HUES64 (cell line): ENCODE results near the gene GATA1.

Experiments used
- H3K27ac ChIP-seq: 2 replicates; pipeline ENCODE4 v1.7.0; 2013; ENCODE audit warnings: low read depth, low read length, inconsistent platforms
- H3K27me3 ChIP-seq: 2 replicates; pipeline ENCODE4 v1.6.1; 2013; ENCODE audit warnings: mild to moderate bottlenecking, low read length; ENCODE audit not compliant: insufficient read depth
- H3K36me3 ChIP-seq: 2 replicates; pipeline ENCODE4 v1.6.1; 2013; ENCODE audit warnings: mild to moderate bottlenecking, low read length; ENCODE audit not compliant: insufficient read depth
- H3K4me1 ChIP-seq: 2 replicates; pipeline ENCODE4 v1.6.1; 2013; ENCODE audit warnings: mild to moderate bottlenecking, low read length, moderate library complexity; ENCODE audit not compliant: insufficient read depth
- H3K4me3 ChIP-seq: 2 replicates; pipeline ENCODE4 v1.5.1; 2013; ENCODE audit warnings: mild to moderate bottlenecking, low read length, moderate library complexity
- H3K9ac ChIP-seq: 2 replicates; pipeline ENCODE4 v1.6.1; 2013; ENCODE audit warnings: mild to moderate bottlenecking, low read depth, low read length
- H3K9me3 ChIP-seq: 2 replicates; pipeline ENCODE4 v1.6.1; 2013; ENCODE audit warnings: low read depth, low read length; ENCODE audit not compliant: insufficient read depth
- WGBS: fragments of 150-250, 120-280 bp; methylation state at CpG from one replicate; pipeline ENCODE4 v1.1.7; 2013; ENCODE audit warnings: missing lambda C conversion rate; 5-methylcytosine and 5-hydroxymethylcytosine counted together

Gene GATA1

DNA sequence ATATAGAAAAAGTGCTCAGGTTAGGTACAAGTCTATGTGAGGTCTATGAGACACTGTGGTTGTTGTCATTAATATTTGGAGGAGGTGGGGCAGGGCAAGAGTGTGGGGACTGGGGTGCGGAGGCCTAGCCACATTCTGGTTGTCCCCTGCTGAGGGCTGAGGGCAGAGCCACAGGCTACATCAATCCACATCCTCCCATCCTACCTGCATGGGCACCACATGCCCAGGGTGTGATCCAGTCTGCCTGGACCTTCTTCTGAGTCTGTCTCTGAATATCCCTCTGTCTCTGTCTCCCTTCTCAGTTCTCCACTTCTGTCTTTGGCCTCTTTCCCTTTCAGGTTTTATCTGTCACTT lies 1.2 kb upstream of the GATA1 start:
- no peaks in the 10 kb centered on the region for H3K36me3 ChIP-seq
- H3K4me3 ChIP-seq: no peak overlapping the region
- no peaks in the 10 kb centered on the region for H3K4me1 ChIP-seq
- 63% methylated on average over 1 of the region's 1 CpG for WGBS
- no peak overlapping the region for H3K27ac ChIP-seq
- H3K9me3 ChIP-seq: no peaks in the 10 kb centered on the region
- H3K9ac ChIP-seq: no peak overlapping the region
- no peaks in the 10 kb centered on the region for H3K27me3 ChIP-seq

DNA sequence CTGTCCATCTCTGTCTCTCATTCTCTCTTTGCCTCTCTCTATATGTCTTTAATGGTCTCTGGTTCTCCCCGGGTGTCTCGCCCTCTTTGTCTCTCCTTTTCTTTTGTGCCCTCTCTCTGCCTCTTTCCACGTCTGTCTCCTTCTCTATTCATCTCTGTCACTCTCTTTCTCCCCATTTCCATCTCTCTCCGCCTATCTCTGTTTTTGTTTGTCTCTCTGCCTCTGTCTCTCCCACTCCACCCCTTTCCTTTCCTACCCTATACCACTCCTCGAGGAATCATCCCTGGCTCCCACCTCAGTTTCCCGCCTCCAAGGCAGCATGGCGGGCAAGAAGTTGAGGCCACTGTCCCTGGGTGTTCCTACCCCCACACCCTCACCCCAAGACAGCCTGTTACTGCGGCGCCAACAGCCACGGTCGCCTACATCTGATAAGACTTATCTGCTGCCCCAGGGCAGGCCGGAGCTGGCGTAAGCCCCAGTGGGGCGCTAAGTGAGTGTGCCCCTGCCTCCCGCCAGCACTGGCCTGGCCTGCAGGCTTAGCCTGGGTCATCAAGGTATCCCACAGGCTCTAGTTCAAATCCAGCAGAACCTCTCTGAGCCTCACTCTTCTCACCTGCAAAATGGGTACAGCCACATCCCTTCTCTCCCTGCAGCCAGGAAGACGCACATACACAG lies 713 bp upstream of the GATA1 start:
- no peak overlapping the region for H3K9ac ChIP-seq
- no peaks in the 10 kb centered on the region for H3K9me3 ChIP-seq
- no peaks in the 10 kb centered on the region for H3K27me3 ChIP-seq
- no peaks in the 10 kb centered on the region for H3K36me3 ChIP-seq
- H3K4me3 ChIP-seq: no peak overlapping the region
- no peaks in the 10 kb centered on the region for H3K4me1 ChIP-seq
- 91% methylated on average over 16 of the region's 16 CpGs for WGBS
- H3K27ac ChIP-seq: no peak overlapping the region

DNA sequence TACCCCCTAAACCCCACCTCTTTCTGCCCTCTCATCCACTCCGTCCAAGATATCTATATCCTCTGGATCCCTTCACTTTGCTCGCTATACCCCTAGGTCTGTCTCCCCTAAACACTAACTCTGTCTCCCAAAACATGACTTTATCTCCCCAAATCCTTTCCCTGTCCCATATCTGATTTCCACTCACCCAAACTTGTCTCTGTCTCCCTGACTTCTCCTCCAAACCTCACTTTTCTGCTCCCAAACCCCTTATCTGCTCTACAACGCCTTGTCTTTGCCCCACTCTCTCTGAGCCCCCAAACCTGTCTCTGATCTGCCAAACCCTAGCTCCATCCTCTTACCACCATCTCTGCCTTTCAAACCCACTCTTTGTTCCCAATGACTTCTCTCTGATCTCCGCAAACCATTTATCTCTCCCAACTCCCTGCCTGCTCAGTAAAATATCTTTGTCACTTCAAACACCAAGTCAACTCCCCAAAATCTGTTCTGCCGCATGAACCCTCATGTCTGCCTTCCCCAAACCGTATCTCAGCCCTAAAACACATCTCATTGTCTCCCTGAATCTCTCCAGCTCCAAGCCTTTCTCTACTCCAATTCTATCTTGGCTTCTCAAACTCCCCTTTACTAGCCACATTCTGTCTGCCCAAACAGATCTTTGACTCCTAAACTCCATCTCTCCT lies 575 bp downstream of the GATA1 start:
- WGBS: 87% methylated on average over 6 of the region's 6 CpGs
- H3K9ac ChIP-seq: no peak overlapping the region
- no peak overlapping the region for H3K27ac ChIP-seq
- H3K36me3 ChIP-seq: no peaks in the 10 kb centered on the region
- no peaks in the 10 kb centered on the region for H3K9me3 ChIP-seq
- H3K27me3 ChIP-seq: no peaks in the 10 kb centered on the region
- no peaks in the 10 kb centered on the region for H3K4me1 ChIP-seq
- no peak overlapping the region for H3K4me3 ChIP-seq

DNA sequence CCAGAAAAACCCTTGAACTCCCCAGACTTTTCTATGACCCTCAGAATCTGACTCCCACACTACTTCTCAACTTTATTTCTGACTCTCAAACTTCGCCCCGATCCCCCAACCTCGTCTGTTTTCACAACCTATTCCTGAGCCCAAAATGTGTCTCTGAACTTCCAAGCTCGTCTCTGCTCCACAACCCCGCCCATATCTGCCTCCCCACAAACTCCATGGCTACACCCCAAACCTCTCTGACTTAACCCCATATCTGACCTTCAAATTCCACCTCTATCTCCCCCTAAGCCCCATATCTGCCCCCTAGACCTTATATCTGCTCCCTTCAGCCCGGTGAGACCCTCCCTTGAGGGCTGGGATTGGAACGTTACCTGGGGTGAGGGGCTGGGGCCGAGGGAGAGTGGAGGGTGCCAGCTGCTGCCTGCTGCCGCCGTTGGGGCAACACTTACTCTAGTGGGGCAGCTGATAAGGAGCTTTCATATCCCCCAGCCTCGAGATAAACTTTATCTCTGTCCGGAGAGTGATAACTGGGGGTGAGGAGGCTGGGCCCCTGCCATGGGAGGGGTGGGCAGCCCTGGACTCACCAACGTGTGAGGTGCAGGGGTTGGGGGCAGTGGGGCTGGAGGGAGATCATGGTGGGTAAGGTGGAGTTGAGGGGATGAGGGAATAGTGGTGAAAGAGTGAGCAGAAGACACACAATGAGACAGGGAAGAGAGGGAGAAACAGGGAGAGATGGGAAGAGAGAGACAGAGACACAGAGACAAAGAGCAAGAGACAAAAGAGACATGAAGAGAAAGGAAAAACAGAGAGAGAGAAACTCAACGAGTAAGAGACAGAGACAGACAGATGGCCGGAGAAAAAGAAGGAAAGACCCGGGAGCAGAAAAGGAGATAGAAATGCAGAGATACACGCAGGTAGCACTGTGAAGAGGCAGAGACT lies 1.4 kb downstream of the GATA1 start:
- Histone ChIP-seq H3K4me3 (no peak overlapping the region), H3K9me3 (no peaks in the 10 kb centered on the region), H3K36me3 (no peaks in the 10 kb centered on the region), H3K27me3 (no peaks in the 10 kb centered on the region), H3K4me1 (no peaks in the 10 kb centered on the region), H3K27ac (no peak overlapping the region), H3K9ac (no peak overlapping the region)
- WGBS: 77% methylated on average over 17 of the region's 17 CpGs

DNA sequence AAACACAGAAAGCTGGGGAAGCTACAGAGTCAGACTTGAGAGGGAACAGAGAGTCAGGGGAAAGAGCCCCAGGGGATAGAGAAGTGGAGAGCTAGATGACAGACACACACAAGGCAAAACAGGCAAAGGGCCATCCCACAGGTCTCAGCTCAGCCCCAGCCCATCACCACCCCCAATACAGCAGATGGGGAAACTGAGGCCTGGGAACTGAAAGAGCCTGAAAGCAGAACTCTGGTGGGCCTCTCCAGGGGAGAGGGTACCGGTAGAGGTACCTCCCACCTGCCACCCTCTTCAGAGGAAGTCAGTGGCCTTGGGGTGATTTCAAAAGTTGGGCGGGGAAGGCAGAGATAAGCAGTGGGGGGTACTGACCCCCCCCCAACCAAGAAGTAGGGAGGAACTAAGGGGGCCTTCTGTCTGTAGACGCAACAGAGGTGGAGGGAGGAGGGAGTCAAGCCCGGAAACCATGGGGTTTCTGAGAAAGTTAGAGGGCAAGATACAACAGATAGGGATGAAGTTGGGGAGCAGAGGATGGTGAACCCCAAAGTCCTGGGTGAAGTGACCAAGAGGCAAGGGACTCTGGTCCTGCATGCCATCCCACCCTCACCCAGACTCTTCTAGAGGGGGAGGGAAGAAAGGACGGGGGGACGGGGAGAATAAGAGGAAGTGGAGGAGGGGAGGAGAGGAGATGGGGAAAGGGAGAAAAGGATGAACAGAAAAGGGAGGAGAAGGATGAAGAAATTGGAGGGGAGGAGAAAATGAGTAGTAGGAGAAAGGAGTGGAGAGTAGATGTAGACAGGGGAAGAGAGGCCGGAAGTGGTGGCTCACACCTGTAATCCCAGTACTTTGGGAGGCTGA lies 3.2 kb downstream of the GATA1 start:
- no peak overlapping the region for H3K4me3 ChIP-seq
- no peaks in the 10 kb centered on the region for H3K4me1 ChIP-seq
- H3K27ac ChIP-seq: no peak overlapping the region
- no peaks in the 10 kb centered on the region for H3K9me3 ChIP-seq
- H3K9ac ChIP-seq: no peak overlapping the region
- H3K27me3 ChIP-seq: no peaks in the 10 kb centered on the region
- 86% methylated on average over 5 of the region's 7 CpGs for WGBS
- H3K36me3 ChIP-seq: no peaks in the 10 kb centered on the region

DNA sequence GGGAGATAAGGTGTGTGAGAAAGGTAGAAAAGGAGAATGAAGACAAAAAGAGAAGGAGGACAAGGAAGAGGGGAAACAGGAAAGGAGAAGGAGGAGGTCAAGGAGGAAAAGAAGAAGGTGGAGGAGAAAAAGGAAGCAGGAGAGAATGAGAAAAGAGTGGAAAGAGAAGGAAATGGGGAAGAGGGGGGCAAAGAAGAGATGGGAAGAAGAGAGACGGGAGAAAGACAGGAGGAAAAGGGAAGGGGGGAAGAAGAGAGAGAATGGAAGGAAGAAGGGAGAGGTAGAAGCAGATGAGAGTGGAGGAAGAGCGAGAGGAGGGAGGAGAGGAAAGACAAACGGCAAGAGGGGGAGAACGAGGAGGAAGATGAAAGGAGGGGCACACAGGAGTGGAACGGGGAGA lies 4.1 kb downstream of the GATA1 start:
- H3K4me3 ChIP-seq: no peak overlapping the region
- H3K27ac ChIP-seq: no peak overlapping the region
- H3K36me3 ChIP-seq: no peaks in the 10 kb centered on the region
- no peak overlapping the region for H3K9ac ChIP-seq
- WGBS: 78% methylated on average over 5 of the region's 5 CpGs
- no peaks in the 10 kb centered on the region for H3K4me1 ChIP-seq
- no peaks in the 10 kb centered on the region for H3K27me3 ChIP-seq
- no peaks in the 10 kb centered on the region for H3K9me3 ChIP-seq

DNA sequence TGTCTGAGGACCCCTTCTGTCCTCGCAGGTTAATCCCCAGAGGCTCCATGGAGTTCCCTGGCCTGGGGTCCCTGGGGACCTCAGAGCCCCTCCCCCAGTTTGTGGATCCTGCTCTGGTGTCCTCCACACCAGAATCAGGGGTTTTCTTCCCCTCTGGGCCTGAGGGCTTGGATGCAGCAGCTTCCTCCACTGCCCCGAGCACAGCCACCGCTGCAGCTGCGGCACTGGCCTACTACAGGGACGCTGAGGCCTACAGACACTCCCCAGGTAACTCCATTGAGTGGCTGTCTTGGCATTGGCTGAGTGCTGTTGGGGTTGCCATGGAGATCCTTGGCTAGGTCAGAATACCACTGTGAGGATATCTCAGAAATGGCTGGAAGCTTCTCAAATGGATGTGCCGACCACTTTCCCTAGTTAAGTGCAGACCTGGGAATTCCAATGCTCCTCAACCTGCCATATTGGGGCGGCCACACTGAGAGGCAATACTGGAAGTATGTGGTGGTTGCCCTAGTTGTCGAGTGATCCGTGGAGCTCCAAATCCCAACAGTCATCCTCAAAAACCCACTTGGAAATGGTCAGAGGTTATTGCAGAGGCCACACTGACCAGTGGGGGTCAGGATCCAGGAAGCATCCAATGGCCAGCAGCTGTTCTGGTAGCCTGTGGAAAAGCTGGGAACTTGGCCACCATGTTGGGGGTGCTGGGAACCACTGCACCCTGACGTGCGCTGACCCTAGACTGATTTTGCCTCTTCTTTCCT lies 4.9 kb downstream of the GATA1 start:
- H3K36me3 ChIP-seq: no peaks in the 10 kb centered on the region
- 92% methylated on average over 11 of the region's 11 CpGs for WGBS
- H3K27me3 ChIP-seq: no peaks in the 10 kb centered on the region
- no peaks in the 10 kb centered on the region for H3K4me1 ChIP-seq
- H3K4me3 ChIP-seq: no peak overlapping the region
- no peaks in the 10 kb centered on the region for H3K9me3 ChIP-seq
- no peak overlapping the region for H3K9ac ChIP-seq
- no peak overlapping the region for H3K27ac ChIP-seq

DNA sequence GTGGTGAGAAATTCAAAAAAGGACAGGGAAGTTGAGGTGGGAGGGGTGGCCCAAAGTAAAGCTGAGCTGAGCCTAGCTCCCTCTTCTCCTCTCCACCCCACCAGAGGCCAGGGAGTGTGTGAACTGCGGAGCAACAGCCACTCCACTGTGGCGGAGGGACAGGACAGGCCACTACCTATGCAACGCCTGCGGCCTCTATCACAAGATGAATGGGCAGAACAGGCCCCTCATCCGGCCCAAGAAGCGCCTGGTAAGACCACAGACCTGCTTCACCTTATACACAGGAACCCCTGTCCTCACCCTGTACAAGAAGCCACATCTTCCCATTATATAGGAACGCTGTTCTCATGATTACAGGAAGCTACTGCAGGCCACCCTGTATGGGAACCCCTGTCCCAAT lies 5.8 kb downstream of the GATA1 start:
- H3K27me3 ChIP-seq: no peaks in the 10 kb centered on the region
- no peaks in the 10 kb centered on the region for H3K4me1 ChIP-seq
- no peak overlapping the region for H3K9ac ChIP-seq

DNA sequence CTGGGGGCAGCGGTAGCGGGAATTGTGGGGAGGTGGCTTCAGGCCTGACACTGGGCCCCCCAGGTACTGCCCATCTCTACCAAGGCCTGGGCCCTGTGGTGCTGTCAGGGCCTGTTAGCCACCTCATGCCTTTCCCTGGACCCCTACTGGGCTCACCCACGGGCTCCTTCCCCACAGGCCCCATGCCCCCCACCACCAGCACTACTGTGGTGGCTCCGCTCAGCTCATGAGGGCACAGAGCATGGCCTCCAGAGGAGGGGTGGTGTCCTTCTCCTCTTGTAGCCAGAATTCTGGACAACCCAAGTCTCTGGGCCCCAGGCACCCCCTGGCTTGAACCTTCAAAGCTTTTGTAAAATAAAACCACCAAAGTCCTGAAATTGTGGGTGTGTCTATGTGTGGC lies 7.5 kb downstream of the GATA1 start:
- Histone ChIP-seq H3K9me3 (no peaks in the 10 kb centered on the region), H3K27ac (no peak overlapping the region), H3K4me3 (no peak overlapping the region), H3K4me1 (no peaks in the 10 kb centered on the region), H3K27me3 (no peaks in the 10 kb centered on the region), H3K9ac (no peak overlapping the region), H3K36me3 (no peaks in the 10 kb centered on the region)
- WGBS: 84% methylated on average over 4 of the region's 4 CpGs

More for the DNA sequence above, 5.8 kb downstream of the GATA1 start:
- H3K27ac ChIP-seq: no peak overlapping the region
- no peak overlapping the region for H3K4me3 ChIP-seq
- no peaks in the 10 kb centered on the region for H3K36me3 ChIP-seq
- no peaks in the 10 kb centered on the region for H3K9me3 ChIP-seq
- 93% methylated on average over 7 of the region's 7 CpGs for WGBS

DNA sequence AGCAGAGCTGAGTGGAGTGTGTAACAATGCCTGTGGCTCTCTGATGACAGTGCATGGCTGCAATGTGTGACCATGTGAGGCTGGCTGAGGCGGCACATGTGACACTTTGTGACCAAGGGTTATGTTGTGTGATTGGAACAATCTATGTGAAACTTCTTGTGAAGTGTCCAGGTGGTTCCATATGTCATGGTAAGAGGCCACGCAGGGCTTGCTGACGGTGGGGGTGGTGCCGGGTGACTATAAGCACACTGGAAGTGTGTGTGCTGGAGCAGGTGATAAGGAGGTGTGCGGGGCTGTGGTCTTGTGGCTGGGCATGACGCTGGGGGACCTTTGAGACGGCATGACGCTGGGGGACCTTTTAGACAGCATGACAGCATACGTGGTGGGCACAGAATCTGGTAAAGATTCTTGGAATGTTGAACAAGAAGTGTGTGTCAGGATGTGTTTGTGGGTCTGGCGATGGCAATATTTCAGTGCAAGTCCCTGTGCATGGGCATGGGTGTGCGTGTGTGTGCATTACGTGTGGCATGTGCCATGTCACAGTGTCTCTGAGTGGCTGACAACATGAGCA lies 8.0 kb downstream of the GATA1 start:
- WGBS: 91% methylated on average over 12 of the region's 12 CpGs
- Histone ChIP-seq H3K36me3 (no peaks in the 10 kb centered on the region), H3K27me3 (no peaks in the 10 kb centered on the region), H3K4me3 (no peak overlapping the region), H3K4me1 (no peaks in the 10 kb centered on the region), H3K9ac (no peak overlapping the region), H3K27ac (no peak overlapping the region), H3K9me3 (no peaks in the 10 kb centered on the region)
